ENCODE data around the gene MED23.

The MED23 gene, protein sequence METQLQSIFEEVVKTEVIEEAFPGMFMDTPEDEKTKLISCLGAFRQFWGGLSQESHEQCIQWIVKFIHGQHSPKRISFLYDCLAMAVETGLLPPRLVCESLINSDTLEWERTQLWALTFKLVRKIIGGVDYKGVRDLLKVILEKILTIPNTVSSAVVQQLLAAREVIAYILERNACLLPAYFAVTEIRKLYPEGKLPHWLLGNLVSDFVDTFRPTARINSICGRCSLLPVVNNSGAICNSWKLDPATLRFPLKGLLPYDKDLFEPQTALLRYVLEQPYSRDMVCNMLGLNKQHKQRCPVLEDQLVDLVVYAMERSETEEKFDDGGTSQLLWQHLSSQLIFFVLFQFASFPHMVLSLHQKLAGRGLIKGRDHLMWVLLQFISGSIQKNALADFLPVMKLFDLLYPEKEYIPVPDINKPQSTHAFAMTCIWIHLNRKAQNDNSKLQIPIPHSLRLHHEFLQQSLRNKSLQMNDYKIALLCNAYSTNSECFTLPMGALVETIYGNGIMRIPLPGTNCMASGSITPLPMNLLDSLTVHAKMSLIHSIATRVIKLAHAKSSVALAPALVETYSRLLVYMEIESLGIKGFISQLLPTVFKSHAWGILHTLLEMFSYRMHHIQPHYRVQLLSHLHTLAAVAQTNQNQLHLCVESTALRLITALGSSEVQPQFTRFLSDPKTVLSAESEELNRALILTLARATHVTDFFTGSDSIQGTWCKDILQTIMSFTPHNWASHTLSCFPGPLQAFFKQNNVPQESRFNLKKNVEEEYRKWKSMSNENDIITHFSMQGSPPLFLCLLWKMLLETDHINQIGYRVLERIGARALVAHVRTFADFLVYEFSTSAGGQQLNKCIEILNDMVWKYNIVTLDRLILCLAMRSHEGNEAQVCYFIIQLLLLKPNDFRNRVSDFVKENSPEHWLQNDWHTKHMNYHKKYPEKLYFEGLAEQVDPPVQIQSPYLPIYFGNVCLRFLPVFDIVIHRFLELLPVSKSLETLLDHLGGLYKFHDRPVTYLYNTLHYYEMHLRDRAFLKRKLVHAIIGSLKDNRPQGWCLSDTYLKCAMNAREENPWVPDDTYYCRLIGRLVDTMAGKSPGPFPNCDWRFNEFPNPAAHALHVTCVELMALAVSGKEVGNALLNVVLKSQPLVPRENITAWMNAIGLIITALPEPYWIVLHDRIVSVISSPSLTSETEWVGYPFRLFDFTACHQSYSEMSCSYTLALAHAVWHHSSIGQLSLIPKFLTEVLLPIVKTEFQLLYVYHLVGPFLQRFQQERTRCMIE (N-terminal part only)

GRCh38 chr6:131627724-131628682 is at the start of gene MED23:
TSS of gene MED23 (minus strand) at chr6:131628242. CDS start at chr6:131628049, 193 bp downstream.
- peak; percentile 96 for DNase-seq

DNA sequence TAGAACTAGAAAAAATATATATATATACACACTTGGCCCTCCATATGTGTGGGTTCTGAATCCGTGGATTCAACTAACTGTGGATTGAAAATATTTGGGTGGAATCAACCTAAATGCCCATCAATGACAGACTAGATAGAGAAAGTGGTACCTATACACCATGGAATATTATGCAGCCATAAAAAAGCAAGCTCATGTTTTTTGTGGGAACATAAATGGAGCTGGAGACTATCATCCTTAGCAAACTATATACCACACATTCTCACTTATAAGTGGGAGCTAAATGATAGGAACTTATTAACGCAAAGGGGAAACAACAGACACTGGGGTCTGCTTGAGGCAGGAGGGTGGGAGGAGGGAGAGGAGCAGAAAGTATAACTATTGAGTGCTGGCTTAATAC is 45.1 kb upstream of the MED23 start:
- no peak for DNase-seq

DNA sequence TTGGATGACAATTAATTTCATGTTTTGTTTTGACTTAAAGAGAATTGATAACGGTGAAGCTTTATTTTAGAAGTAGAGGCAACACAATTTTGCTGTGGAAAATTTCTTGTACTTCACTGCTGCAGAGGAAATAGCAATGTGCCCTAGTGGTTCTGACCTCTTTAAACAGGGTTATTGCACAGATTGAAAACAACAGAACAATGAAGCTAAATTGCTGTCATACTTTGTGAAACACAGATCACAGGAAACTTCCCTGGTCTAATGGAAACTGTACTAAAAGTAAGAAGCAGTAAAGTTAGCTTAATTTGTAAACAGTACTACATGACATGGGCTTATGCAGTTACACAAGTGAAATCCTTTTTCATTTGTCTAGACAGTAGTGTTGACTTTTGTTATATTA is 41.8 kb upstream of the MED23 start:
- no peak for DNase-seq

GRCh38 chr6:131663578-131664165 is 35.6 kb upstream of the MED23 start:
- no peak for DNase-seq

GRCh38 chr6:131660195-131660594 is 32.2 kb upstream of the MED23 start:
- peak; percentile 39 for DNase-seq

DNA sequence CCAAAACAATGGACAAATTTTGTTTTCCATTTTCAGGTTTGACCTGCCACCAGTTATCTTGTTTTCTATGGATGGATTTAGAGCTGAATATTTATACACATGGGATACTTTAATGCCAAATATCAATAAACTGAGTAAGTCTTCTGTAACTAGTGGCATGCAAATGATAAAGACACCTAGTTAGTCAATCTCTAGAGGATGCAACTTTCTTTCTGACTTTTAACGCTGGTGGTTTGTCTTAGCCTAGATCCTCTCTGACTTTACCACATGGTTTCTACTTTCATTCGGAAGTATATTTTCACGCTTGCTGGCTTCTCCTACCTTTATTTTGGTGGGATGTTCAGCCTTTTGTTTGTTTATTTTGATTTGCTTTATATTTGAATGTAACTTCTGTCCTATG is 30.2 kb upstream of the MED23 start:
- no peak for DNase-seq

GRCh38 chr6:131657630-131658111 is 29.6 kb upstream of the MED23 start:
- peak; percentile 70 for DNase-seq

GRCh38 chr6:131657222-131657621 is 29.2 kb upstream of the MED23 start:
- DNase-seq = no peak

DNA sequence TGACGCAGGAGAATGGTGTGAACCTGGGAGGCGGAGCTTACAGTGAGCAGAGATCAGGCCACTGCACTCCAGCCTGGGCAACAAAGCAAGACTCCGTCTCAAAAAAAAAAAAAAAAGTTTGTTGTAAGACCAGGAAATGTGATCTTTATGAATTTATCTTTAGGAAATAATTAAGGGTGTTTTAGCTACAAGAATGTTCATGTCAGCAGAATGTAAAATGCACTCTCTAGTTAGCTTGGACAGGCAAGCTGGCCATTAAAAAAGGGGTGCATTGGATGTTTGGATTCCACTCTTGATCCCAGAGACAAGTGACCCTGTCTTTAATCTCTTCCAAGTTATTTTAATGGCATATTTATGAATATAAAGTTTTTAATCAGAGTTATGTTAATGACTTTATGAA is 28.6 kb upstream of the MED23 start:
- no peak for DNase-seq

GRCh38 chr6:131655951-131656350 is 27.9 kb upstream of the MED23 start:
- DNase-seq = no peak

GRCh38 chr6:131655387-131655786 is 27.3 kb upstream of the MED23 start:
- DNase-seq = no peak

- no peak for DNase-seq
Observed at GRCh38 chr6:131654326-131654725, 26.3 kb upstream of the MED23 start.

- DNase-seq = no peak
Observed at GRCh38 chr6:131652472-131652871, 24.4 kb upstream of the MED23 start.

DNA sequence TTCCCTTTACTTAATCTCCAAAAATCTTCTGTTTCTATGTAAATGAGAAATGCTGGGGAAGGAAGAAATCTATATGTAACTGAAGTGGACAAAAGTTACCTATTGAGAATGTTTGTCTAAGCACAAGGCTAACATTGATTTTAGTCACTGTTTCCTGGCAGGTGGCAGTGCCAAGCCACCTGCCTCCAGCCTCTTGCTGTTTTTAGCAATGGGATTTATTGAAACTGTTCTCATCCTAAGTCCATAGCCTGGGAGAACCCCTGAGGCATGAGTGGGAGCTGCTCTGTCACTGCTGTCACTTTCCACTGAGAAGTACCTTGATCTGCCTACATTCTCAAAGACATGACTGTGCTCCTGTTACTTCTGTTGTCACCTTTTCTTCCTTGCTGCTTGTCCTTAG is 23.7 kb upstream of the MED23 start:
- no peak for DNase-seq

DNA sequence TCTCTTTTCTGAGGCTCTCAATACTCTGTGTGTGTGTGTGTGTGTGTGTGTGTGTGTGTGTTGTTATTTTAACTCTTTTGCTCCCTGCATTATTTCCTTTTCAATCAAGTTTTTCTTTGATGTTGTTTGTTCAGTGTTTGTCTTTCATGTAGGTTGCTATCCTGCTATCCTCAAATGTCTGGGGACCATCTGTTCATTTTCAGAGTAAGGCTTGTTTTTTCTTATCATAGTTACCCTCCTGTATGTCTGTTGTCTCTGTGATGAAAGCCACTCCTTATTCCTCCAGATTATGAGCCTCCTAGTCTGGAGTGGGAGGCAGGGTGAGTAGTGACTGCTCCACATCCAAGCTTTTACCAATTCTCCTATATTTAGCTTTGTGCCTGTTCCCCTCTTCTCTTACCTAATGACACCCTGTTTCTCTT is 18.2 kb upstream of the MED23 start:
- DNase-seq = peak; percentile 87

DNA sequence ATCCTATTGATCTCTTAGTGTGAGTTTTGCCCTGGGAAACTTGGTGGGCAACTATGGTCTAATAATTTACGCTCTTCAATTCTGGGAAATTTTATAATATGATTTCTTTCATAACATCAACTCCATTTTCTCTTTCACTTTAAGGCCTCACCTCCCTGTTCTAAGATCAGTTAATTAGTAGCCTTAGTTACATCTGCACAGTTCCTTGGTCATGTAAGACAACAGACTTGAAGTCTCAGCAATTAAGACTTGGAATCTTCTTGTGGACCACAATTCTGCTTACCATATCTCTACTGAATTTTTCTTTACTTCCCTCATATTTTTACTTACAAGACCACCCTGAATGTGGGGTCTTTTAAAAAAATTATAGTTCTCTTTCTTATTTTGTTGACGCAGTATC is 17.8 kb upstream of the MED23 start:
- no peak for DNase-seq

DNA sequence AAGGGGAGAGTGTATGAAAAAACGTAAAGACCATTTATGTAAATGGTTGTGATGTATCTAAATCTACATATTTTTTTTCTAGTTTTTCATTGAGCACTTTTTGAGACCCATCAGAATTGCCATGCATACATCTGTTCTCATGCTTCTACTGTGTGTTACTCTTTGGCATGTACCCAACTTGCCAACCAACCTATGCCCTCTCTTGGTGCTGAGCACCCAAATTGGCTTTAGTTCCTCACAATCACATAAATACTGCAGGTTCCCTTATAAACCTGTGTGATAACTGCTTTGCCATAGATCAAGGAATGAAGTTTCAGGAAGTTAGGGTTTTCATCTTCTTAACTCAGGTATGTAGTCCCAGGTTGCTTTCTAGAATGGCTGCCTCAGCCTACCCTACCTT is 16.9 kb upstream of the MED23 start:
- DNase-seq = no peak

DNA sequence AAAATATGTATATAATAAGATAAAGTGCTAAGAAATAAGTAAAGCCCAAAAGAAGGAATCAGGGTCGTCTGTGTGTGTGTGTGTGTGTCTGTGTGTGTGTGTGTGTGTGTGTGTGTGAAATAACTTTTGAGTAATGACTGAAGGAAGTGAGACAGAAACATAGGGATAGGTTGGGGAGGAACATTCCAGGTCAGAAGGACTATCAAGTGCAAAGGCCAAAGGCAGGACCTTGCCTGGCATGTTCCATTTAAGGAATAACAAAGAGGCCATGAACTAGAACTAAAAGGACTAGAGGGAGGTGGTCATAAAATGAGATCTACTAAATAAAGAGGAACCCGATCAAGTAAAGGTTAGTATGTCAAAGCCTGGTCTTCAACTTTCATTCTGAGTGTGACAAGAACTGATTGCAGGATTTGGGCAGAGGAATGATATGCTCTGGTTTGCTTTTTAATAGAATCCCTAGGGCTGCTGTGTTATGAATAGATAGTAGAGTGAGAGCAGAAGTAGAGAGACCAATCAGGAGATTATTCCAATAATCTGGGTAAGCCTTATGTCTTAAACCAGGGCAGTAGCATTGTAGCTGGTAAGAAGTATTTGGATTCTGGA is 15.9 kb upstream of the MED23 start:
- no peak for DNase-seq

DNA sequence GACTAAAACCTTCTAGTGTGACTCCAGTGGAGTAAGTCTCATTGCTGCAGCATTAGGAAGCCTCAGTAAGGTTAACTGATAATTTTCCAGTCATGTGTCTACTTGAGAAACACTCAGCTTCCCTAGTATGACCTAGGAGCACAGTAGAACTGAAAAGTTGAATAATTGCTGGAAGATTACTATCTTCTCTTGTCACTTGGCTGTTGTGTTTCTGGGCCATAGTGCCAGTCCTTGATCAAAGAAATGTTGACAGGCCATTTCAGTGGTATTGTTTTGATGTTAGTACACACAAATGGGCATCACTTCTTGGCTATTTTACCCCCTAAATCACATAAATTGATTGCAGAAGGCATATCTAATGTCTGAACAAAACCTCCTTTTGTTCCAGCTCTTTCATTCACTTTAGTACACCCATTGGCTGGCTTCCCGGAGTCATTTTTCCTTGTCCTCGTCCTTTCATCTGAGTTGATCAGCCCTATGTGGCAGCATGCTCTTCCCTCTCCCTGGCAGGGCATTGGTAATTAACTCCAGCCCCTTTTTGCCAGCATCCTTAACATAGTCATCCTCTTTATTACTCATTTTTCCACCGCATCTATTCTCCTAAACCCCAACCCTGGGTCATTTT is 15.1 kb upstream of the MED23 start:
- no peak for DNase-seq

GRCh38 chr6:131642565-131642964 is 14.5 kb upstream of the MED23 start:
- DNase-seq = no peak
